Hepatocyte (in vitro differentiated cells): ENCODE measurements around the gene HOOK1. TPM values are rescaled to one million over a fixed set of nuclear protein-coding genes. Genes with fewer than 3 reads are reported as not detected.
A peak's percentile ranks its signal among the peaks of the same experiment; 100 is the strongest.

Source experiments
- DNase-seq: peaks from one replicate; pipeline ENCODE4 v3.0.0-alpha.2; 2016; ENCODE audit warnings: low spot score
- H2AFZ ChIP-seq: fragments of 200-600 bp; sonication (generic); 2 replicates; pipeline ENCODE4 v1.6.0; 2016; ENCODE audit warnings: antibody characterized with exemption, mild to moderate bottlenecking
- H3K27ac ChIP-seq: fragments of 200-600 bp; sonication (generic); 2 replicates; pipeline ENCODE4 v1.5.1; 2016; ENCODE audit warnings: mild to moderate bottlenecking
- H3K27me3 ChIP-seq: fragments of 200-600 bp; sonication (generic); 2 replicates; pipeline ENCODE4 v1.6.1; 2016
- H3K36me3 ChIP-seq: fragments of 200-600 bp; sonication (generic); replicated peaks from 2 replicates; pipeline ENCODE4 v1.5.1; 2016; ENCODE audit warnings: low read depth; ENCODE audit not compliant: insufficient read depth
- H3K4me1 ChIP-seq: fragments of 200-600 bp; sonication (generic); 2 replicates; pipeline ENCODE4 v1.5.1; 2016; ENCODE audit warnings: mild to moderate bottlenecking, moderate library complexity; ENCODE audit not compliant: insufficient read depth
- H3K4me2 ChIP-seq: fragments of 200-600 bp; sonication (generic); 2 replicates; pipeline ENCODE4 v1.6.0; 2016
- H3K4me3 ChIP-seq: fragments of 200-600 bp; sonication (generic); 2 replicates; pipeline ENCODE4 v1.5.1; 2016; ENCODE audit warnings: mild to moderate bottlenecking
- H3K79me2 ChIP-seq: fragments of 200-600 bp; sonication (generic); 2 replicates; pipeline ENCODE4 v1.6.0; 2017; ENCODE audit warnings: mild to moderate bottlenecking
- H3K9me2 ChIP-seq: fragments of 200-600 bp; sonication (generic); replicated peaks from 2 replicates; pipeline ENCODE4 v1.6.0; 2017; ENCODE audit warnings: mild to moderate bottlenecking; ENCODE audit not compliant: insufficient read depth
- H3K9me3 ChIP-seq: fragments of 200-600 bp; sonication (generic); 2 replicates; pipeline ENCODE4 v1.5.1; 2016; ENCODE audit warnings: low read depth, mild to moderate bottlenecking
- H4K20me1 ChIP-seq: fragments of 200-600 bp; sonication (generic); 2 replicates; pipeline ENCODE4 v1.6.0; 2016; ENCODE audit warnings: mild to moderate bottlenecking; ENCODE audit not compliant: insufficient read depth, poor library complexity, severe bottlenecking
- EZH2 ChIP-seq: fragments of 200-600 bp; sonication (generic); IDR thresholded peaks from 2 replicates; pipeline ENCODE4 v1.6.1; 2016; ENCODE audit warnings: antibody characterized with exemption, mild to moderate bottlenecking, borderline replicate concordance
- EZH2phosphoT487 ChIP-seq: fragments of 200-600 bp; sonication (generic); IDR thresholded peaks from one replicate; pipeline ENCODE4 v1.6.1; 2018; ENCODE audit warnings: antibody characterized with exemption, mild to moderate bottlenecking, low read depth, moderate library complexity; ENCODE audit not compliant: unreplicated experiment, severe bottlenecking
- WGBS: methylation state at CpG from one replicate; pipeline ENCODE4 v1.1.6; 2016; ENCODE audit warnings: low lambda C conversion rate; ENCODE audit errors: missing lambda C conversion rate; 5-methylcytosine and 5-hydroxymethylcytosine counted together
- polyA plus RNA-seq: library from polyadenylated mRNA; unstranded; fragments of >200 nt; fragmentation: Nextera tagmentation; extraction: Ambion mirVana; gene quantifications from 2 replicates; pipeline ENCODE4 v1.2.1, GENCODE V29; 2016
- total RNA-seq: library from RNA; depleted of rRNA; stranded (reverse); fragments of >200 nt; gene quantifications from 2 replicates; pipeline ENCODE4 v1.2.3, GENCODE V29; 2014
- TF ChIP-seq, protein P1 (sequence below): fragments of 200-600 bp; sonication (generic); IDR thresholded peaks from 2 replicates; pipeline ENCODE4 v1.5.1; 2016; ENCODE audit warnings: antibody characterized with exemption, mild to moderate bottlenecking; ENCODE audit not compliant: poor library complexity

Gene HOOK1
- total and polyA plus RNA-seq, 2 experiments from 2014 or later: 12.8 to 36.8 TPM

DNA sequence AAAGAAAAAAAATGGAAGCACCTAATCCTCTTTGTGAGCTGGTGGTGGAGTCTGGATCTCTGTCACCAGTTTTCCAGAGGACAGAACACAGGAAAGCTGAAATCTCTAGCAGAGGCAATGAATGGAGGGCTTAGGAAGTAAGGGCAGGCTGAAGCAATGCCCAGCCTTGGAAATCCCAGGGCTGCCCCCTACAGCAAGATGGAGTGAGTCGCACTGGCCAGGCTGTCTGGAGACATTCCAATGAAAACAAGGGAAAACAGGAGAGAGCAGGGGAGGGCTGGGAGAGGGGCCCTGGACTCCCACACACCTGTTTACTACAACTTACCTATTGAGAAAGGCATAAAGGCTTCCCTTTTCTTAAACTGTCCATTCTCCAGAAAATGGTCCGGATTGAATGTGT lies 85.9 kb downstream of the HOOK1 start:
- 90% methylated on average over 2 of the region's 2 CpGs for WGBS
- Histone ChIP-seq H3K79me2 (no peaks in the 10 kb centered on the region), H3K9me3 (no peaks in the 10 kb centered on the region), H2AFZ (no peak overlapping the region), H3K9me2 (no peaks in the 10 kb centered on the region), H3K4me1 (no peaks in the 10 kb centered on the region), H3K27ac (no peak overlapping the region), H3K36me3 (no peaks in the 10 kb centered on the region), H4K20me1 (no peaks in the 10 kb centered on the region), H3K4me3 (no peak overlapping the region), H3K27me3 (no peaks in the 10 kb centered on the region), H3K4me2 (no peak overlapping the region)
- DNase-seq: no peak
- TF ChIP-seq, protein P1, sequence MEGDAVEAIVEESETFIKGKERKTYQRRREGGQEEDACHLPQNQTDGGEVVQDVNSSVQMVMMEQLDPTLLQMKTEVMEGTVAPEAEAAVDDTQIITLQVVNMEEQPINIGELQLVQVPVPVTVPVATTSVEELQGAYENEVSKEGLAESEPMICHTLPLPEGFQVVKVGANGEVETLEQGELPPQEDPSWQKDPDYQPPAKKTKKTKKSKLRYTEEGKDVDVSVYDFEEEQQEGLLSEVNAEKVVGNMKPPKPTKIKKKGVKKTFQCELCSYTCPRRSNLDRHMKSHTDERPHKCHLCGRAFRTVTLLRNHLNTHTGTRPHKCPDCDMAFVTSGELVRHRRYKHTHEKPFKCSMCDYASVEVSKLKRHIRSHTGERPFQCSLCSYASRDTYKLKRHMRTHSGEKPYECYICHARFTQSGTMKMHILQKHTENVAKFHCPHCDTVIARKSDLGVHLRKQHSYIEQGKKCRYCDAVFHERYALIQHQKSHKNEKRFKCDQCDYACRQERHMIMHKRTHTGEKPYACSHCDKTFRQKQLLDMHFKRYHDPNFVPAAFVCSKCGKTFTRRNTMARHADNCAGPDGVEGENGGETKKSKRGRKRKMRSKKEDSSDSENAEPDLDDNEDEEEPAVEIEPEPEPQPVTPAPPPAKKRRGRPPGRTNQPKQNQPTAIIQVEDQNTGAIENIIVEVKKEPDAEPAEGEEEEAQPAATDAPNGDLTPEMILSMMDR: no peak
- TF ChIP-seq EZH2 (no peak), EZH2phosphoT487 (no peak)

DNA sequence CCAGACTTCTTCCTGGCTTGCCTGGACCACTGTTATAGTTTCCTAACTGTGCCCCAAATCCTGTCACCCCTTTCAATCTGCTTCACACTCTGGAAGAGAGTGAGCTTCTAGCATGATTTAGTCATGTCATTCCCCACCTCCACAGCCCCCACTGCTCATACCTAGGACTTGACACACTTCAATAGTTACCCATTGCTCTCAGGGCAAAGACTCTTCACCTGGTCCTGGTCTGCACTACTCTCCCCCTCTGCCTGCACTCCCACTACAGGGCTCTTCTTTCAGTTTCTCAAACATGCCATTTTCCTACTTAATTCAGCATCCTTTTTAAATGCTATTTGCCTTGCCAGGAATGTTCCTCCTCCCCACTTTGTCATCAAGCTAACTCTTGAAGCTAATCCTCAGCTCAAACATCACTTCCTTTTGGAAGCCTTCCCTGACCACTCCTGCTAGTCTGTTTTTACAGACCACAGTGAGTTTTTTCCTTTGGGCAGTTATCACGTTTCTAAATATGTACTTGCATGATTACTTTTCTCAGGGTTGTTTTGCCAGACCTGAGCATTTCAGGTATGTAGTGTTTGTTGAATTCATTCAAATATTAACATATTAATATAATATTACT lies 87.1 kb downstream of the HOOK1 start:
- no peak for DNase-seq
- no peaks in the 10 kb centered on the region for H4K20me1 ChIP-seq
- 35% methylated on average over 1 of the region's 1 CpG for WGBS
- no peaks in the 10 kb centered on the region for H3K79me2 ChIP-seq
- no peaks in the 10 kb centered on the region for H3K27me3 ChIP-seq
- no peak overlapping the region for H3K27ac ChIP-seq
- H3K36me3 ChIP-seq: no peaks in the 10 kb centered on the region
- TF ChIP-seq EZH2: no peak
- no peak for TF ChIP-seq EZH2phosphoT487
- TF ChIP-seq, protein P1: no peak
- no peaks in the 10 kb centered on the region for H3K9me2 ChIP-seq
- H2AFZ ChIP-seq: no peak overlapping the region
- H3K4me3 ChIP-seq: no peak overlapping the region
- H3K9me3 ChIP-seq: no peaks in the 10 kb centered on the region
- H3K4me1 ChIP-seq: no peaks in the 10 kb centered on the region
- no peak overlapping the region for H3K4me2 ChIP-seq

GRCh38 chr1:59903141-59903754 lies 88.5 kb downstream of the HOOK1 start:
- peak overlapping the region; percentile 11 for H2AFZ ChIP-seq
- WGBS: 59% methylated on average over 9 of the region's 9 CpGs

More at GRCh38 chr1:59903141-59903754, 88.5 kb downstream of the HOOK1 start:
- Histone ChIP-seq H3K79me2 (no peaks in the 10 kb centered on the region), H3K27ac (no peak overlapping the region), H3K36me3 (no peaks in the 10 kb centered on the region), H3K27me3 (no peaks in the 10 kb centered on the region), H3K9me2 (no peaks in the 10 kb centered on the region), H3K4me1 (no peaks in the 10 kb centered on the region), H3K4me3 (no peak overlapping the region), H3K4me2 (no peak overlapping the region), H3K9me3 (no peaks in the 10 kb centered on the region), H4K20me1 (no peaks in the 10 kb centered on the region)
- TF ChIP-seq, protein P1: peak; percentile 57
- no peak for TF ChIP-seq EZH2
- DNase-seq: peak; percentile 43
